ENCODE data around the gene SLC29A3. TPM values are rescaled to one million over a fixed set of nuclear protein-coding genes. Genes with fewer than 3 reads are reported as not detected.

Gene SLC29A3
- polyA plus RNA-seq, 1 experiment = 7.2 TPM

DNA sequence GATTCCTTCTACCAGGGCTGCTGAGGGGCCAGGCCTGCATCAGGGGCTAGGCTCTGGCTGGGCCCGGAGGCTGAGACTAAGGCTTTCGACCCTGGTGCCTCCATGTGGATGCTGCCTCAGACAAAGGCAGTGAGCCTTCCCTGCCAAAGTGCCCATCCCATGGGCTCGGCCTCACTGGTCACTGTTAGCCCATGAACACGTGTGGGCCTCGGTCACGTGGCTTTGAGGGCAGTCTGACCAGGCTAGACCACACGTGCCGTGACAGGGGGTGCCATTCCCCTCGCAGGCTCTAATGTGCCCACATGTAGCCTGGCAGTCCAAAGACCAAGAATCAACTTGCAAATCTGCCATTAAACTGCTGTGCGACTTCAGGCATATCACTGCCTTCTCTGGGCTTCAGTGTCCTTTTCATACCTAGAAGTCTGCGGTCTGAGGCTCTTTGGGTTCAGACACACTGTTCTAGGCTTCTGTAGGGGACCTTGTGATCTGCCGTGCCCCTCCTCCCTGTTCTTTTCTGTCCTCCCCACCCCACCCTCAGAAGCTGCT lies 17.6 kb upstream of the SLC29A3 start:
- no peak overlapping the region for H3K4me3 ChIP-seq (ENCODE audit: low read depth, low read length)
- ChIA-PET CTCF (interaction anchor here (0.7 to 1.4 kb wide), 2 partner anchors 16 to 41 kb away, joined by 3 to 6 read pairs; no protein-coding TSS in a partner anchor), POLR2A (no interaction called here)
- no peaks in the 10 kb centered on the region for H3K27me3 ChIP-seq (ENCODE audit: control insufficient read depth, insufficient read depth, low read length)
- peaks cover 26% of the 10 kb centered on the region for H3K36me3 ChIP-seq (ENCODE audit: control insufficient read depth, insufficient read depth, low read length)
- no peak for DNase-seq (ENCODE audit: low read depth)
- TF ChIP-seq, protein P1, sequence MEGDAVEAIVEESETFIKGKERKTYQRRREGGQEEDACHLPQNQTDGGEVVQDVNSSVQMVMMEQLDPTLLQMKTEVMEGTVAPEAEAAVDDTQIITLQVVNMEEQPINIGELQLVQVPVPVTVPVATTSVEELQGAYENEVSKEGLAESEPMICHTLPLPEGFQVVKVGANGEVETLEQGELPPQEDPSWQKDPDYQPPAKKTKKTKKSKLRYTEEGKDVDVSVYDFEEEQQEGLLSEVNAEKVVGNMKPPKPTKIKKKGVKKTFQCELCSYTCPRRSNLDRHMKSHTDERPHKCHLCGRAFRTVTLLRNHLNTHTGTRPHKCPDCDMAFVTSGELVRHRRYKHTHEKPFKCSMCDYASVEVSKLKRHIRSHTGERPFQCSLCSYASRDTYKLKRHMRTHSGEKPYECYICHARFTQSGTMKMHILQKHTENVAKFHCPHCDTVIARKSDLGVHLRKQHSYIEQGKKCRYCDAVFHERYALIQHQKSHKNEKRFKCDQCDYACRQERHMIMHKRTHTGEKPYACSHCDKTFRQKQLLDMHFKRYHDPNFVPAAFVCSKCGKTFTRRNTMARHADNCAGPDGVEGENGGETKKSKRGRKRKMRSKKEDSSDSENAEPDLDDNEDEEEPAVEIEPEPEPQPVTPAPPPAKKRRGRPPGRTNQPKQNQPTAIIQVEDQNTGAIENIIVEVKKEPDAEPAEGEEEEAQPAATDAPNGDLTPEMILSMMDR (IDR thresholded peaks at IDR 0.05; ENCODE audit: insufficient read depth, low read depth, low read length) = no peak

DNA sequence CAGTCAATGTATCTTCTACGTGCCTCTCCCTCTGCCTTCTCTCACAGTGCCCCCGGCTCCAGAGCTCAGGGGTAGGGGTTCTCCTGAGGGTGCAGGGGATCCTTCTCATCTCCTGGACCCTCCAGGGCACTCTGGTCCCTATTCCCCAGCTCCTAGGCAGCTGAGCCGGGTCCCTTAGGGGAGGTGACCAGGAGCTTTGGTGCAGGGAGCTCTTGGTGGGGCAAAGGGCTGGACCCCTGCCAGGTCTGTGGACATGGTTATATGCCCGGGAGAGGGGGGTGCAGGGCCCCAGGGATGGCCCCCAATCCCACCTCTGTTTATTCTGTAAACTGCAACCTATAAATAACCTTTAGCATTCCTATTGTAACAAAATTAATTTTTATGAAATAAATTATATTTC lies 16.6 kb upstream of the SLC29A3 start:
- no peak for DNase-seq (ENCODE audit: low read depth)
- H3K27me3 ChIP-seq (ENCODE audit: control insufficient read depth, insufficient read depth, low read length) = no peaks in the 10 kb centered on the region
- H3K4me3 ChIP-seq (ENCODE audit: low read depth, low read length) = no peak overlapping the region
- TF ChIP-seq, protein P1 (IDR thresholded peaks at IDR 0.05; ENCODE audit: insufficient read depth, low read depth, low read length) = no peak
- ChIA-PET CTCF (interaction anchor here (0.9 to 1.9 kb wide), 3 partner anchors 10 to 16 kb away, joined by 6 to 9 read pairs (median 6); no protein-coding TSS in a partner anchor), POLR2A (no interaction called here)
- H3K36me3 ChIP-seq (ENCODE audit: control insufficient read depth, insufficient read depth, low read length) = peaks cover 21% of the 10 kb centered on the region

DNA sequence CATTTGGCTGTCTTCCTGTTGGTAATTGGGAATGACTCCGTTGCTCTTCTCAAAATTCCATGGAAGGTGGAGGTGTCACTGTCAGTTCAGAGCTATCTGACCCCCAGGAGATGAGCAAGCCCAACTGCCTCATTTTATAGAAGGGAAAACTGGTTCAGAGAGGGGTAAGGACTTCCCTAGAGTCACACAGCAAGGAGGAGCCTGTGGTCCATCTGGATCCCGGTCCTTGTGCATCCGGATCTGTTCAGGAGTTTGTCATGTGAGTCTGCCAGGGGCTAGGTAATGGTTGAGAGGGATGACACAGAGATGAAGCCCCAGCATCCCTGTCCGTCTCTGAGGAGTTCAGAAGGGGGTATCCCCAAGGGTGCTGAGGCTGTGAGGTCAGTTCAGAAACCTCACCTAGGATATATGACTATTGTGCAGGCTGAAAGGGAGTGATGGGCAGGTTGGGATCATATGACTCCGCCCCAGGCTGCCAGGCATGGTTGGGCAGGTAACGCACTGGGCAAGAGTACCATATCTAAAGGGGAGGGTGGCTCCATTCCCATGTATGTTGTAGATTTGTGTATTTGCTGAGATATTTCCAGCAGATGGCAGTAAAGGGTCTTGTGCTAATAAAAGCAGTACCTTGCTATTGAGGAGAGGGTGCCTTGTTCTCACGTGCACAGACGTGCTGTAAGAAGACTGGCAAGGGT lies 16.0 kb upstream of the SLC29A3 start:
- DNase-seq (ENCODE audit: low read depth) = no peak
- TF ChIP-seq, protein P1 (IDR thresholded peaks at IDR 0.05; ENCODE audit: insufficient read depth, low read depth, low read length) = peak; percentile 49
- CTCF ChIA-PET = interaction anchor here (0.8 to 1.9 kb wide), 7 partner anchors 8 to 22 kb away, joined by 3 to 9 read pairs (median 5); no protein-coding TSS in a partner anchor

DNA sequence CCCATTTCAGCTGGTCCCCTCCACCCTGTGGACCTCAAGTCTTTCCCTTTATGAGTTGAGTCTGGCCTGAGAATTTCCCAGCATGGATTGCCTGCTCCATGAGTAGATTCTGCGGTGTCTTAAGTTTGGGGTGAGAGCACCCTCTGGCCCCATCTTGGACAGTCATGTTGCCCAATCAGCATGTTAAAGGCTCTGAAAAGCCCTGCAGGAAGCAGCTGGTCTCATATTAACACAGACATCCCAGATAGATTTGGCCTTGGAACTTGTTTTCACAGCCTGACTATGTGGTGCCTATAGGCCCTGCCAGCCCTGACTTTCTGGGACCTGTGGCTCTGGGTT lies 15.5 kb upstream of the SLC29A3 start:
- no peak for DNase-seq (ENCODE audit: low read depth)
- ChIA-PET CTCF (interaction anchor here (0.8 to 1.9 kb wide), 5 partner anchors 9 to 23 kb away, joined by 3 to 9 read pairs (median 4); no protein-coding TSS in a partner anchor), POLR2A (no interaction called here)
- Histone ChIP-seq H3K36me3 (ENCODE audit: control insufficient read depth, insufficient read depth, low read length) (peaks cover 16% of the 10 kb centered on the region), H3K27me3 (ENCODE audit: control insufficient read depth, insufficient read depth, low read length) (no peaks in the 10 kb centered on the region), H3K4me3 (ENCODE audit: low read depth, low read length) (no peak overlapping the region)
- TF ChIP-seq, protein P1 (IDR thresholded peaks at IDR 0.05; ENCODE audit: insufficient read depth, low read depth, low read length) = no peak

More for the DNA sequence above, 16.0 kb upstream of the SLC29A3 start:
- peaks cover 17% of the 10 kb centered on the region for H3K36me3 ChIP-seq (ENCODE audit: control insufficient read depth, insufficient read depth, low read length)
- POLR2A ChIA-PET = no interaction called here
- H3K27me3 ChIP-seq (ENCODE audit: control insufficient read depth, insufficient read depth, low read length) = no peaks in the 10 kb centered on the region
- H3K4me3 ChIP-seq (ENCODE audit: low read depth, low read length) = no peak overlapping the region

DNA sequence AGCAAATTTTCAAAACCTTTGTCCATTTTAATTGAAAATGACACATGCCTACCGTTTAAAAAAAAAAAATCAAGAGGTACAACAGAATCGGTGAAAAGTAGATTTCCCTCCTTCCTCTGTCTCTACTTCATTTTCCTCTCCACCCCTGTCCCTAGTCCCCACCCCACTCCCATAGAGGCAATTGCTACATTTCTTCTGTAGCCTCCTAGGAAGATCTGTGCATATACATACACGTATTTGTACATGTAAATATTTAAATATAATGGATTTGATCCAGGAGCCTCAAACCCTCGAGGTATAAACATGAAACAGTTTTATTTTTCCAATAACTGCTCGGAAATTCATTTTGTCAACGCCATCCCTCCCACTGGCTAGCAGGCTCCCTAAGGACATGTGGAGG lies 14.1 kb upstream of the SLC29A3 start:
- H3K27me3 ChIP-seq (ENCODE audit: control insufficient read depth, insufficient read depth, low read length) = no peaks in the 10 kb centered on the region
- ChIA-PET POLR2A (no interaction called here), CTCF (interaction anchor here (0.8 to 1.5 kb wide), 2 partner anchors 9 to 25 kb away, joined by 3 to 5 read pairs; no protein-coding TSS in a partner anchor)
- no peak overlapping the region for H3K4me3 ChIP-seq (ENCODE audit: low read depth, low read length)
- peaks cover 10% of the 10 kb centered on the region for H3K36me3 ChIP-seq (ENCODE audit: control insufficient read depth, insufficient read depth, low read length)
- TF ChIP-seq, protein P1 (IDR thresholded peaks at IDR 0.05; ENCODE audit: insufficient read depth, low read depth, low read length) = no peak
- DNase-seq (ENCODE audit: low read depth) = no peak
